Effector memory CD4-positive, alpha-beta T cell (primary cell): ENCODE results near the gene LRRC71.

Source experiments
- DNase-seq, 3 donors: peaks; one replicate each; pipeline ENCODE4 v3.0.0-alpha.2; 2020
- H3K27ac ChIP-seq: 2 replicates; pipeline ENCODE4 v1.7.0; 2013; ENCODE audit warnings: mild to moderate bottlenecking, low read length, moderate library complexity; ENCODE audit not compliant: insufficient read depth, poor library complexity, severe bottlenecking
- H3K27me3 ChIP-seq: replicated peaks from 2 replicates; pipeline ENCODE4 v1.7.0; 2013; ENCODE audit warnings: mild to moderate bottlenecking, low read length; ENCODE audit not compliant: insufficient read depth, control insufficient read depth, poor library complexity, severe bottlenecking
- H3K36me3 ChIP-seq: 2 replicates; pipeline ENCODE4 v1.7.0; 2013; ENCODE audit warnings: mild to moderate bottlenecking, low read length, moderate library complexity; ENCODE audit not compliant: control insufficient read depth, insufficient read depth
- H3K4me1 ChIP-seq: 2 replicates; pipeline ENCODE4 v1.7.0; 2013; ENCODE audit warnings: low read length, mild to moderate bottlenecking; ENCODE audit not compliant: control insufficient read depth, insufficient read depth, poor library complexity, severe bottlenecking
- H3K4me3 ChIP-seq: 2 replicates; pipeline ENCODE4 v1.7.0; 2013; ENCODE audit warnings: low read length, low read depth, mild to moderate bottlenecking; ENCODE audit not compliant: insufficient read depth, poor library complexity, severe bottlenecking
- H3K9me3 ChIP-seq: 2 replicates; pipeline ENCODE4 v1.7.0; 2013; ENCODE audit warnings: mild to moderate bottlenecking, low read length, moderate library complexity; ENCODE audit not compliant: control insufficient read depth

Gene LRRC71

GRCh38 chr1:156937883-156938282 is 17.5 kb downstream of the LRRC71 start:
- H3K4me1 ChIP-seq, result no peaks in the 10 kb centered on the region
- DNase-seq, result no peak
- no peak overlapping the region for H3K27ac ChIP-seq
- H3K9me3 ChIP-seq, result no peaks in the 10 kb centered on the region
- H3K27me3 ChIP-seq, result no peaks in the 10 kb centered on the region
- H3K36me3 ChIP-seq, result peaks cover 32% of the 10 kb centered on the region
- H3K4me3 ChIP-seq, result no peak overlapping the region

DNA sequence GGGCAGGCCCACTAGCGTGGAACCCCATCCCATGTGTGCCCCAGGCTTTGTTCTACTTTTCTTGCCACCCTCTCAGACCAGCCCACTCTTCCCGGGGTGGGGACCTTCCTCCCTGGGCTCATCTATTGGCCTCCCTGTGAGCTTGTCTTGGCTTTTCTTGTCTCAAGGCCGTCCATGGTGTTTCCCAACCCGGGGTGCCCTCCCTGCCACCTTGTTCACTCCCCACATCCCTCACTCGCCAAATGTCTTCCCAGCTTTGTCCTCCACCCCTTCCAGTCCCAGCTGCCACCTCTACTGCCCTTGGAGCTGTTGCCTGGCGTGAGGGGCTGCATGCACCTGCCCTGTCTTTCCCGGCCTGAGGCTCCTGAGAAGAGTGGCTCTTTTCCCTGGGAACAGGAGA is 18.4 kb downstream of the LRRC71 start:
- DNase-seq, result no peak
- Histone ChIP-seq H3K27me3 (no peaks in the 10 kb centered on the region), H3K4me1 (no peaks in the 10 kb centered on the region), H3K36me3 (peaks cover 35% of the 10 kb centered on the region), H3K4me3 (no peak overlapping the region), H3K27ac (no peak overlapping the region), H3K9me3 (no peaks in the 10 kb centered on the region)

- peaks cover 43% of the 10 kb centered on the region for H3K36me3 ChIP-seq
- no peaks in the 10 kb centered on the region for H3K27me3 ChIP-seq
- no peaks in the 10 kb centered on the region for H3K9me3 ChIP-seq
- no peak for DNase-seq
- no peak overlapping the region for H3K27ac ChIP-seq
- no peaks in the 10 kb centered on the region for H3K4me1 ChIP-seq
- no peak overlapping the region for H3K4me3 ChIP-seq
These were observed 19.4 kb downstream of the LRRC71 start for GRCh38 chr1:156939786-156940334.

DNA sequence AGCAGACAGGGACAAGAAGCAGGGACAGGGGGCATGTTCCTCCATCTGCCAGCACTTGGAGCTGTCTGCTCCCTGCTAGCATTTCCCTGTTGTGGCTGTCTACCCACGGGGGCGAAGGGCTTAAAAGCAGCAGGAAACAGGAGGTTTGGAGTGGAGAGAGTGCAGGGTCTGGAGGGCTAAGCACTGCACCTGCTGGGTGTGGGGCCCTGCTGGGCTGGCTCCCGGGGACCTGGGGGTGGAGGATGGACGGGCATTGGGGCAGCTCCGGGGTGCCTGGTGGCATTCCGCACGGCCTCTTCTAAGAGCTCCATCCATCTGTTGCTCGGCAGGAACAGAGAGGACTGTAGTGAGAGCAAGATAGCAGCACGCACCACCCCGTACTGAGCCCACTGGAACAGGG is 21.2 kb downstream of the LRRC71 start:
- no peak overlapping the region for H3K4me3 ChIP-seq
- DNase-seq, result no peak
- H3K36me3 ChIP-seq, result peaks cover 60% of the 10 kb centered on the region
- H3K9me3 ChIP-seq, result no peaks in the 10 kb centered on the region
- H3K27ac ChIP-seq, result no peak overlapping the region
- H3K27me3 ChIP-seq, result no peaks in the 10 kb centered on the region
- H3K4me1 ChIP-seq, result no peaks in the 10 kb centered on the region

GRCh38 chr1:156942176-156942575 is 21.7 kb downstream of the LRRC71 start:
- Histone ChIP-seq H3K4me3 (no peak overlapping the region), H3K36me3 (peaks cover 65% of the 10 kb centered on the region), H3K9me3 (no peaks in the 10 kb centered on the region), H3K4me1 (no peaks in the 10 kb centered on the region), H3K27me3 (no peaks in the 10 kb centered on the region), H3K27ac (no peak overlapping the region)
- no peak for DNase-seq

DNA sequence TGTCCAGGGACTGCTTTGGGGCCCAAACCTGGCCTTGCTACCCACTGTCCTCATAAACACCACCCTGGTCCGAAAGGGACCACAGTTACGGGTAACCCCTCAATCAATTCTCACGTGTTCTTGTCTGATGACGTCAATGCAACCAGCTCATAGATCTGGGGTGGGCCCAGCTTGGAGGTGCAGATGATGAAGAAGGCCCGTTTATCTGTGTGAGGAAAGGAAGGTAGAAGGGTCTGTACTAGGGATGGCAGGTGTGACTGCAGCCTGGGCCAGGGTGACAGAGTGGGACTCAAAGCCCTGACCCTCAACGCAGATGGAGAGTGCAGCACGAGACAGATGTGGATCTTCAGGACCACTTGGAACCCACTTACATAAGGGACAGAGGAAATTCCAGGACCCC is 22.1 kb downstream of the LRRC71 start:
- no peaks in the 10 kb centered on the region for H3K9me3 ChIP-seq
- peaks cover 68% of the 10 kb centered on the region for H3K36me3 ChIP-seq
- no peak for DNase-seq
- no peak overlapping the region for H3K4me3 ChIP-seq
- H3K27me3 ChIP-seq, result no peaks in the 10 kb centered on the region
- H3K27ac ChIP-seq, result no peak overlapping the region
- no peaks in the 10 kb centered on the region for H3K4me1 ChIP-seq

- no peaks in the 10 kb centered on the region for H3K27me3 ChIP-seq
These were observed 23.3 kb downstream of the LRRC71 start for GRCh38 chr1:156943756-156944155.

DNA sequence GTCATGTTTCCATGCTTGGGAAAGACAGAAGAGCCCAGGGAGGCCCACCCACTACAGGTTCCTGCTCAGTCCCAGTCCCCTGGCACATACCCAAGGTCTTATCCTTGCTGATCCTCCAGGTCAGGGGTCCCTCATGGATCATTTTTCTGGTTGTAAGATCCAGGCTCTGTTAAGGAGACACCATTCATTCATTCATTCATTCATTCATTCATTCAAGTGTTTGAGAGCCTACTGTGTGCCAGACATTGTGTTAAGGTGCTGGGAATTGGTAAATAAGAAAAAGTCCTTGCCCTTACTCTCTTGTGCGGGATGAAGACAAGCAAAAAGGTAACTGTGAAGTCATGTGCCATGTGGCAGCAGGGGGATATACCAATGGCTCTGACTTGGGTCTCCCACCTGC is 23.8 kb downstream of the LRRC71 start:
- no peak for DNase-seq
- no peaks in the 10 kb centered on the region for H3K27me3 ChIP-seq
- H3K4me1 ChIP-seq, result no peaks in the 10 kb centered on the region
- H3K4me3 ChIP-seq, result no peak overlapping the region
- H3K9me3 ChIP-seq, result no peaks in the 10 kb centered on the region
- peaks cover 72% of the 10 kb centered on the region for H3K36me3 ChIP-seq
- H3K27ac ChIP-seq, result no peak overlapping the region

More at GRCh38 chr1:156943756-156944155, 23.3 kb downstream of the LRRC71 start:
- no peak for DNase-seq
- H3K4me1 ChIP-seq, result no peaks in the 10 kb centered on the region
- H3K9me3 ChIP-seq, result no peaks in the 10 kb centered on the region
- no peak overlapping the region for H3K27ac ChIP-seq
- peaks cover 74% of the 10 kb centered on the region for H3K36me3 ChIP-seq
- no peak overlapping the region for H3K4me3 ChIP-seq

DNA sequence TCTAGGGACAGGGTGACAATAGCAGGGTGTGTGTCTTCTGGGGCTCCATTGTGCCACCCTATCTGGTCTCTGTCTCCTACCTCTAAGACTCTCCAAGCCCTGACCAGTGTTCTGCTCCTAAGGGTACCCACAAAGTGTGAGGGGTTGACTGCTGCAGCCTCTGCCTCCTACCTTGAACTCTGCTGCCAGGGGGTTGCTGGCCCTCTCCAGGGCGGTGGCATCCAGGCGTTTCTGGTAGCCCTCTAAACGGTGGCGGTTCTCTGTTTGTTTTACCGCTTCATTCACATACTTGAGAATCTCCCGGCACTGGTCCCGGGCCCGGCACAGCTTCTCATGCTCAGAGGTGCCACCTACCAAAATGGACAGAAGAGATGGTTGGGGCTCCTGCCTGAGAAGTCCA is 24.4 kb downstream of the LRRC71 start:
- DNase-seq, result no peak
- Histone ChIP-seq H3K4me3 (no peak overlapping the region), H3K9me3 (no peaks in the 10 kb centered on the region), H3K4me1 (no peaks in the 10 kb centered on the region), H3K27me3 (no peaks in the 10 kb centered on the region), H3K27ac (no peak overlapping the region), H3K36me3 (peaks cover 72% of the 10 kb centered on the region)

DNA sequence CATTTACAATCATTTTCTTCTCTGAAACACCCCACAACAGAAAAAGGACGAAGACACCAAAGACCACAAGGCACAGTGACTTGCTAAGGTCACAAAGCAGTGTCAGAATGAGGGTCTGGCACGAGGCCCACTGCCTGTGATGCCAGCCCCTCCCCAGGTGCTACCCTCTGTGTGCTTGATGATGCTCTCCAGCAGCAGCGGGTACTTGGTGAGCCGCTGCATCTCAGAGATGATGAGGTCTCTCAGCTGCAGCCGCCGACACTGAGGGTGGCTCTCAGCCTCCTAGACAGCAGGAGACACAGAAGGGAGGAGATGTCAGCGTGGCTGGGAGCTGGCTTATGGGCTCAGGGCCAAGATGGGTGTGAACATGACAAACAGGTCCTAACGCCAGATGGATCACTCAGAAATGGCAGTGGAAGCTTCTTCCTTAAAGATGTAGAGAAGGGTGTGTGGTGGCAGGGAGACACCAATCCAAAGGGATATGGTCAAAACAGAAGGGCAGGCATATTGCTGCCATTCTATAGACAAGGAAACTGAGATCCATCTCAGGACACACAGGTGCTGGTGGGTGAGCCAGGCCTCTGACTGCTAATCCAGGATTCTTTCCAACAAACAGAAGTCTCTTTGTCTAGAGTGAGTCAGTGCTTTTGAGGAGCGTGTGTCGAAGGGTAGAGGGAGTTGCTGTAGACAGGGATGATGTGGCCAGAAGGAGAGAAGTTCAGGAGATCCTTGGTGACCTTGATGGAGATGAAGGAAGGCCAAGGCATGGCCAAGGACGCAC is 25.6 kb downstream of the LRRC71 start:
- H3K36me3 ChIP-seq, result peaks cover 77% of the 10 kb centered on the region
- no peak for DNase-seq
- no peaks in the 10 kb centered on the region for H3K27me3 ChIP-seq
- no peaks in the 10 kb centered on the region for H3K9me3 ChIP-seq
- H3K4me3 ChIP-seq, result no peak overlapping the region
- no peaks in the 10 kb centered on the region for H3K4me1 ChIP-seq
- no peak overlapping the region for H3K27ac ChIP-seq
